Kidney epithelial cell (primary cell): ENCODE data around the gene TMEM178B. TPM values are rescaled to one million over a fixed set of nuclear protein-coding genes. Genes with fewer than 3 reads are reported as not detected.
"Not testable (repeated sequence)": the region's sequence is repeated elsewhere in the genome, so short reads cannot be mapped to it uniquely, and the experiment has no call there.

Source experiments
- DNase-seq: peaks from one replicate; pipeline ENCODE4 v3.0.0-alpha.2; 2010; ENCODE audit warnings: low read depth
- H3K27me3 ChIP-seq: 2 replicates; pipeline ENCODE4 v1.6.0; 2011; ENCODE audit warnings: low read length; ENCODE audit not compliant: control insufficient read depth, insufficient read depth
- H3K36me3 ChIP-seq: 2 replicates; pipeline ENCODE4 v1.5.1; 2011; ENCODE audit warnings: low read length; ENCODE audit not compliant: control insufficient read depth, insufficient read depth
- H3K4me3 ChIP-seq: 2 replicates; pipeline ENCODE4 v1.5.1; 2011; ENCODE audit warnings: low read depth, mild to moderate bottlenecking, control low read depth, low read length
- CTCF ChIP-seq: IDR thresholded peaks from 2 replicates; pipeline ENCODE4 v1.5.1; 2011; ENCODE audit warnings: mild to moderate bottlenecking, moderate library complexity, low read length, control low read depth, inconsistent platforms; ENCODE audit not compliant: insufficient read depth, poor library complexity, severe bottlenecking
- total RNA-seq: library from RNA; depleted of rRNA; stranded (reverse); fragments of >200 nt; gene quantifications from 2 replicates; pipeline ENCODE4 v1.2.3, GENCODE V29; 2015

TMEM178B gene
- total RNA-seq, 1 donor from 2014 or later = 9.7 TPM

- no peak for TF ChIP-seq CTCF
Observed at GRCh38 chr7:141381794-141382427, 308.0 kb downstream of the TMEM178B start.

GRCh38 chr7:141383356-141383755, 309.5 kb downstream of the TMEM178B start:
- not testable (repeated sequence) for DNase-seq, H3K4me3 ChIP-seq, H3K36me3 ChIP-seq, H3K27me3 ChIP-seq

More at GRCh38 chr7:141381794-141382427, 308.0 kb downstream of the TMEM178B start:
- Histone ChIP-seq H3K27me3 (no peaks in the 10 kb centered on the region), H3K36me3 (no peaks in the 10 kb centered on the region), H3K4me3 (no peak overlapping the region)
- DNase-seq = no peak

GRCh38 chr7:141386881-141387280, 313.0 kb downstream of the TMEM178B start:
- Histone ChIP-seq H3K4me3 (no peak overlapping the region), H3K27me3 (no peaks in the 10 kb centered on the region), H3K36me3 (no peaks in the 10 kb centered on the region)
- no peak for DNase-seq
- no peak for TF ChIP-seq CTCF

GRCh38 chr7:141387521-141388217, 313.8 kb downstream of the TMEM178B start:
- no peak for DNase-seq
- Histone ChIP-seq H3K4me3 (no peak overlapping the region), H3K27me3 (no peaks in the 10 kb centered on the region), H3K36me3 (no peaks in the 10 kb centered on the region)
- no peak for TF ChIP-seq CTCF

GRCh38 chr7:141389140-141389796, 315.4 kb downstream of the TMEM178B start:
- H3K27me3 ChIP-seq = no peaks in the 10 kb centered on the region
- DNase-seq = no peak
- TF ChIP-seq CTCF = no peak
- H3K36me3 ChIP-seq = no peaks in the 10 kb centered on the region
- no peak overlapping the region for H3K4me3 ChIP-seq

- Histone ChIP-seq H3K4me3 (no peak overlapping the region), H3K36me3 (no peaks in the 10 kb centered on the region), H3K27me3 (no peaks in the 10 kb centered on the region)
- no peak for DNase-seq
- TF ChIP-seq CTCF = no peak
Observed at GRCh38 chr7:141390339-141390738, 316.5 kb downstream of the TMEM178B start.
